Measurements from ENCODE around the gene GCHFR.

The GCHFR gene

GRCh38 chr15:40763801-40764628, at the start of gene GCHFR:
Gene GCHFR, plus strand, starts transcription at chr15:40764068. Its CDS starts 113 bp downstream, at chr15:40764181.
- DNase-seq, result peak; percentile 60 to 78

- DNase-seq, result no peak
These were observed 49.7 kb upstream of the GCHFR start for GRCh38 chr15:40714144-40714543.

GRCh38 chr15:40716165-40716564, 47.7 kb upstream of the GCHFR start:
- DNase-seq, result no peak

GRCh38 chr15:40721701-40722100, 42.2 kb upstream of the GCHFR start:
- DNase-seq, result no peak

DNA sequence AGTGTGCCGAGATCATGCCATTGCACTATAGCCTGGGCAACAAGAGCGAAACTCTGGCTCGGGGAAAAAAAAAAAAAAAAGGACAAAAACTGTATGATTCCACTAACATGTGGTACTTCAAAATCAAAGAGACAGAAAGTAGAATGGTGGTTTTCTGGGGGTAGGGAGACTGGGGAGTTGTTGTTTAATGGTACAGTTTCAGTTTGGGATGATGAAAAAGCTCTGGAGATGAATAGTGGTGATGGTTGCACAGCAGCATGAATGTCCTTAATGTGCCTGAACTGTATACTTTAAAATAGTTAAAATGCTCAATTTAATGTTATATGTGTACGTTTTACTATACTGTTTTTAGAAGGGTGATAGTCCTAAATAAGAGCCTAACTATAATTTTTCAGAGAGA, 41.5 kb upstream of the GCHFR start:
- DNase-seq, result no peak

- DNase-seq, result no peak
These were observed 40.9 kb upstream of the GCHFR start for GRCh38 chr15:40722934-40723333.

GRCh38 chr15:40723919-40724318, 39.9 kb upstream of the GCHFR start:
- no peak for DNase-seq

- no peak for DNase-seq
These were observed 32.8 kb upstream of the GCHFR start for GRCh38 chr15:40731034-40731433.

DNA sequence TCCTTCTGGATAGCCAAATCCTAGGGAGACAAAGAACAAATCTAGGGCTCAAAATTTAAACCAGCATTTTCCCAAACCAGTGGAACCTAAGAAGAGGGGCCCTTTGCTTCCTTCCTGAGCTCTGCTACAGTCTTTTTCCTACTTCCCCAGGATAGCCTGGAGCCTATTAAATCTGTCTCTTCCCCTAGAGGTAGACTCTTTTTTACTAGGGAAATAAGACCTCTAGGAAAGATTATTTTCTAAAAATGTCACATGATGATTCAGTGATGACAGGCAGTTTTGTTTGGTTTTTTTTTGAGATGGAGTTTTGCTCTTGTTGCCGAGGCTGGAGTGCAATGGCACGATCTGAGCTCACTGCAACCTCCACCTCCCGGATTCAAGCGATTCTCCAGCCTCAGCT, 27.3 kb upstream of the GCHFR start:
- DNase-seq, result no peak

GRCh38 chr15:40737048-40737447, 26.8 kb upstream of the GCHFR start:
- DNase-seq, result no peak

GRCh38 chr15:40739047-40739446, 24.8 kb upstream of the GCHFR start:
- no peak for DNase-seq

- no peak for DNase-seq
These were observed 24.0 kb upstream of the GCHFR start for GRCh38 chr15:40739854-40740253.

DNA sequence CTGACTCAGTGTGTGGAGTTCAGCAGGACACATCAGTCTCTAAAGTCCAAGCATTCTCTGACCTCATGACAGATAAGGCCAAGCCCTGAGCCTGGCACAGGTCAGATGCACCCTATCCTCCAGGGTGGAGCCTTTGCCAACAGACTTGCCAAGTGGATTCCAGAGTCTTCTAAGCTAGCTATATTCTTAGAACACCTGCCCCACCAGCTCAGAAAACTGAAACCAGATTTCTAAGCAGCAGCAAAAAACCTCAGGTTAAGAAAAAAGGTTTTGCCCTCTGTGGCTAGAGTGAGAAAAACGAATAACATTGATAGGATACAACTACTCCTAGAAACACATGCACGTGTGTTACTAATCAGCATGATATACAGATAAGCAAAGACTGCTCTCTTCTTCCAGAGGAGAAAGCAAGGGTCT, 20.4 kb upstream of the GCHFR start:
- DNase-seq, result no peak

GRCh38 chr15:40743921-40744814, 19.7 kb upstream of the GCHFR start:
- DNase-seq, result peak; percentile 59 to 85

DNA sequence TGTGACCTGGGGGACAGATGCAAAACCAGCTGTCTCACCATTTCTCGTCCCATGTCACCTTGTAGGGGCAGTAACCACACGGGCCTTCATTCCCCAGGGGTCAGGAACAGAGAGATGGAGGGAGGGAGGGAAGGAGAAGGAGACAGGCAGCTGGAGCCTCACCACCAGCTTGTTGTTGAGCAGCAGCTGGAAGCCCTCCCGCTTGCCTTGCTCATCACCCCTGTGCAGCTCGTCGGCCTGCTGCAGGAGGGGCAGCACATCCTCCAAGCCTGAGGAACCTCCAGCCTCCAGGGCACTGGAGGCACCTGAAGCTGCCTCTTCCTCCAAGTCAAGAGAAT, 19.1 kb upstream of the GCHFR start:
- no peak for DNase-seq

GRCh38 chr15:40746916-40747418, 16.9 kb upstream of the GCHFR start:
- DNase-seq, result no peak

GRCh38 chr15:40747685-40748631, 15.9 kb upstream of the GCHFR start:
- no peak for DNase-seq

- no peak for DNase-seq
These were observed 14.7 kb upstream of the GCHFR start for GRCh38 chr15:40749151-40749630.

GRCh38 chr15:40750885-40751284, 13.0 kb upstream of the GCHFR start:
- no peak for DNase-seq

DNA sequence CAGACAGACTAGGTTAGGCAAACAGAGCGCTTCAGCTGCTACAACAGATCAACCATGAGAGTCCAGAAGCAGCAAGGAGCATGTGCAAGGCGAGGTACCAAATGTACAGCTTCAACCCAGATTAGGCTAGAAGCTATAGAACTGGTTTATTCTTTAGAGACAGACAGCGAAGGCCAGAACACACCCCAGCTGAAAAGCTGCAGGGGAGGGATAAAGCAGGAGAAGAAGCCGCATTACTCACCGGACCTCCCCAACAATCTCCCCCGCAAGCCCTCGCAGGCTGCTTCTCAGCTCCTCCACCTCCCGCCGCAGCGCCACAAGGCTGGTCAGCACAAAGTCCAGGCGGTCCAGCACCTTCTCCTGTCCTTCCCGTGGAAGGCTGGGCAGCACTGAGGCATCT, 12.1 kb upstream of the GCHFR start:
- no peak for DNase-seq

DNA sequence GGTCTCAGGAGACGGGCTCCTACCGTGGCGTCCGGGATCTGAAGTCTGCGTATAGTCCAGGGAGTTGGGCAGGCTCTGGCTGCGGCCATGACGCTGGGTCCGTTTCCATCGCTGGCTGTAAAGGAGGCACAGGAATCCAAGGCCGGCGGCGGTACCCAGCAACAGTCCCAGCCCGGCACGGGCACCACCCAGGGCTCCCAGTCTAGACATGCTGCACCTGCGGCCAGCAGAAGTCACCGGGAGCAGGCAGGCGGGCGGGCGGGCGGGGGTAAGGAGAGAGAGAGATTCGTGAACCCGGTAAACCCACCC, 9.3 kb upstream of the GCHFR start:
- DNase-seq, result peak in 1 of 2 donors; percentile 36

Data from CD4-positive, alpha-beta T cell treated with Interferon alpha-2 for 1 hour (primary cell).